Right renal cortex interstitium (tissue), 3 donors: ENCODE data around the gene CCT6B. TPM values are rescaled to one million over a fixed set of nuclear protein-coding genes. Genes with fewer than 3 reads are reported as not detected.

Source experiments
- DNase-seq, 3 donors: peaks; one replicate each; pipeline ENCODE4 v3.0.0-alpha.2; 2013; ENCODE audit warnings: low read depth in 3 of 3, low spot score in 2 of 3
- polyA plus RNA-seq, 3 donors: library from polyadenylated mRNA; unstranded; fragments of 120-200 nt; gene quantifications; one replicate each; pipeline ENCODE4 v1.2.1, GENCODE V29; 2013; ENCODE audit not compliant: insufficient read length in 3 of 3

The CCT6B gene
- polyA plus RNA-seq, 3 donors: 4.6 to 6.1 (median 5.2) TPM

GRCh38 chr17:34892461-34893249, 68.6 kb downstream of the CCT6B start:
- no peak for DNase-seq

- no peak for DNase-seq
These were observed 74.4 kb downstream of the CCT6B start for GRCh38 chr17:34886831-34887230.

GRCh38 chr17:34885076-34885475, 76.2 kb downstream of the CCT6B start:
- no peak for DNase-seq

DNA sequence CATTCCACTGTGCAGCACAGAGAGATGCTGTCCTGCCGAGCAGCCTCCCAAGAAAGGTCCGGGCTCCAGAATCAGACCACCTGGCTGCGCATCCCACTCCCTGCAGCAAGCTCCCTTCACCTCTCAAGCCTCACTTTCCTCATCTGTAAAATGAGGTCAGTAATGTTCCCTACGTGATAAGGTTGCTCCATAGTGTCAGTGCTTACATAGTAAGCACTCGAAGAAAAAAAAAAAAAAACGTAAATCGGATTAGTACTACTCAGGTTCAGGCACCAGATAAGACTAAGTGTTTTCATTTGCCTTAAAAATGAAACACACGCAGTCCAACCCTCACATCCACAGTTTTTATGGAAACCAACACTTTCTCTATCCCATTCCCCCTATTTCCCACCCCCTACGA, 76.7 kb downstream of the CCT6B start:
- DNase-seq: no peak

GRCh38 chr17:34883106-34884000, 77.9 kb downstream of the CCT6B start:
- no peak for DNase-seq

GRCh38 chr17:34879146-34879545, 82.1 kb downstream of the CCT6B start:
- DNase-seq: no peak

Other genes starting within 250 kb of the CCT6B start
- gene ZNF830, start 80 bp upstream of the CCT6B start, polyA plus RNA-seq: 10 to 100 TPM; 27.0 to 30.7 (median 30.5) TPM
- gene LIG3, start 19.1 kb upstream of the CCT6B start, polyA plus RNA-seq: 10 to 100 TPM; 32.4 to 34.3 (median 33.2) TPM
- gene RFFL, start 102.2 kb upstream of the CCT6B start, polyA plus RNA-seq: 10 to 100 TPM; 19.6 to 23.8 (median 23.8) TPM
- gene RAD51D, start 158.4 kb upstream of the CCT6B start, polyA plus RNA-seq: 10 to 100 TPM; 11.7 to 12.6 (median 12.1) TPM
- under 1 TPM in 2 of 3 donors, not detected in 1; 0.10 to 0.39 TPM for gene FNDC8, start 160.2 kb upstream of the CCT6B start, polyA plus RNA-seq
- 10 to 100 TPM; 15.3 to 18.0 (median 16.5) TPM for gene NLE1, start 180.8 kb upstream of the CCT6B start, polyA plus RNA-seq
- gene UNC45B, start 186.4 kb upstream of the CCT6B start, polyA plus RNA-seq: under 1 TPM; 0.21 to 0.27 (median 0.25) TPM
- not detected for gene SLC35G3, start 232.9 kb upstream of the CCT6B start, polyA plus RNA-seq